ENCODE measurements around the gene LAMA5.

The LAMA5 gene

GRCh38 chr20:62284448-62284847, 82.7 kb downstream of the LAMA5 start:
- no peak for DNase-seq

GRCh38 chr20:62282877-62283503, 84.1 kb downstream of the LAMA5 start:
- DNase-seq = no peak

GRCh38 chr20:62282103-62282502, 85.0 kb downstream of the LAMA5 start:
- DNase-seq = no peak

GRCh38 chr20:62281161-62281933, 85.8 kb downstream of the LAMA5 start:
- no peak for DNase-seq

GRCh38 chr20:62280303-62280702, 86.8 kb downstream of the LAMA5 start:
- no peak for DNase-seq

GRCh38 chr20:62277253-62277652, 89.9 kb downstream of the LAMA5 start:
- DNase-seq = no peak

GRCh38 chr20:62276439-62276838, 90.7 kb downstream of the LAMA5 start:
- DNase-seq = no peak

- no peak for DNase-seq
These were observed 91.9 kb downstream of the LAMA5 start for GRCh38 chr20:62275219-62275618.

GRCh38 chr20:62274332-62274950, 92.7 kb downstream of the LAMA5 start:
- DNase-seq = no peak

GRCh38 chr20:62273416-62273815, 93.7 kb downstream of the LAMA5 start:
- DNase-seq = no peak

GRCh38 chr20:62272200-62272599, 94.9 kb downstream of the LAMA5 start:
- peak in 1 of 2 experiments; percentile 6 for DNase-seq

GRCh38 chr20:62269871-62270270, 97.2 kb downstream of the LAMA5 start:
- DNase-seq = no peak

GRCh38 chr20:62269378-62269777, 97.7 kb downstream of the LAMA5 start:
- no peak for DNase-seq

GRCh38 chr20:62268228-62268900, 98.7 kb downstream of the LAMA5 start:
- no peak for DNase-seq

- DNase-seq = no peak
These were observed 99.6 kb downstream of the LAMA5 start for GRCh38 chr20:62267543-62267942.

GRCh38 chr20:62266851-62267250, 100.3 kb downstream of the LAMA5 start:
- DNase-seq = no peak

GRCh38 chr20:62266340-62266739, 100.8 kb downstream of the LAMA5 start:
- DNase-seq = peak in 1 of 2 experiments; percentile 19

GRCh38 chr20:62265365-62265764, 101.7 kb downstream of the LAMA5 start:
- DNase-seq = no peak

- DNase-seq = no peak
These were observed 103.7 kb downstream of the LAMA5 start for GRCh38 chr20:62263396-62263795.

- no peak for DNase-seq
These were observed 105.0 kb downstream of the LAMA5 start for GRCh38 chr20:62262064-62262463.

- DNase-seq = no peak
These were observed 107.9 kb downstream of the LAMA5 start for GRCh38 chr20:62259294-62259565.

Data from SHP77 (cell line).